NCI-H446 (cell line): ENCODE results near the gene CNTN5.

Source experiments
- DNase-seq, 2 experiments: peaks; one replicate each; lab custom pipeline; 2025; lab: John Stamatoyannopoulos, UW

The CNTN5 gene

DNA sequence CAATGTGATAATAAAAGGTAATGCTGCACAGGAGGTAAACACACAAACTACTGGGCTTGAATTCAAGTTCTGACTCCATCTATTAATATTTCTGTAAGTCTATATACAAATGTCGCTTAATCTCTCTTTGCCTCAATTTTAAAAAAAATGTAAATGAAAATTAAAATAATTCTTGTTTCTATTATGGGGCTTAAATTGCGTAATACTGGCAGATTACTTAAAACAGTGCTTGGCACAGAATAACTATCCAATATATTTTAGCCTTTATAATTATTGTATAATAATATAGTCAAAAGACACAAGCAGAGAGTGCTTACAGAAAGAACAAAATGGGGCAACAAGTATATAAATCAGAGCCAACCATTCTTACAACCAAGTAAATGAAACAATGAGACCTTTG lies 489.1 kb downstream of the CNTN5 start:
- no peak for DNase-seq

DNA sequence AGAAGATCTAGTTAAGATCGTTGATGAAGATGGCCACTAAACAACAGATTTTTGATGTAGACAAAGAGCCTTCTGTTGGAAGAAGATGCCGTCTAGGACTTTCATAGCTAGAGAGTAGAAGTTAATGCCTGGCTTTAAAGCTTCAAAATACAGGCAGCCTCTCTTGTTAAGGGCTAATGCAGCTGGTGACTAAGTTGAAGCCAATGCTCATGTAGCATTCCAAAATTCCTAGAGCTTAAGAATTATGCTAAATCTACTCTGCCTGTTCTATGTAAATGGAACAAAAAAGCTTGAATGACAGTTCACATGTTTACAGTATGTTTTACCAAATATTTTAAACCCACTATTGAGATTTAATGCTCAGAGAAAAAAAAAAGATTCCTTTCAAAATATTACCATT lies 492.6 kb downstream of the CNTN5 start:
- no peak for DNase-seq

DNA sequence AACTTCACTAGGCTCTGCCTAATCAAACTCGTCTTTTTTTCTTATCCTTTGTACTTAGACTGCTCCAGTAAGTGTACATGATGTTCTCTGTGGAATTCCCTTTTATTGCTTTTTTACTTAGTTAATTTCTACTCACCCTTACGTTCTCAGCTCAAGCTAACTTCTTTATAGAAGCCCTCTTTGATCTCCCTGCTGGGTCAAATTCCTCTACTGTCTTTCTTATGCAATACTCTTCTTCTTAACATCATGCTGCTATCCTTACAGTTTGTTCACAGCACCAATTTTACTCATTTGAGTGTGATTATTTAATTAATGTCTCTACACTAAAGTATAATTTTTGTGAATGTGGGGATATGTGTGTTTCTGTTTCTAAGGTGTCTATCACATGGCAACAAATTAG lies 498.3 kb downstream of the CNTN5 start:
- DNase-seq: no peak

DNA sequence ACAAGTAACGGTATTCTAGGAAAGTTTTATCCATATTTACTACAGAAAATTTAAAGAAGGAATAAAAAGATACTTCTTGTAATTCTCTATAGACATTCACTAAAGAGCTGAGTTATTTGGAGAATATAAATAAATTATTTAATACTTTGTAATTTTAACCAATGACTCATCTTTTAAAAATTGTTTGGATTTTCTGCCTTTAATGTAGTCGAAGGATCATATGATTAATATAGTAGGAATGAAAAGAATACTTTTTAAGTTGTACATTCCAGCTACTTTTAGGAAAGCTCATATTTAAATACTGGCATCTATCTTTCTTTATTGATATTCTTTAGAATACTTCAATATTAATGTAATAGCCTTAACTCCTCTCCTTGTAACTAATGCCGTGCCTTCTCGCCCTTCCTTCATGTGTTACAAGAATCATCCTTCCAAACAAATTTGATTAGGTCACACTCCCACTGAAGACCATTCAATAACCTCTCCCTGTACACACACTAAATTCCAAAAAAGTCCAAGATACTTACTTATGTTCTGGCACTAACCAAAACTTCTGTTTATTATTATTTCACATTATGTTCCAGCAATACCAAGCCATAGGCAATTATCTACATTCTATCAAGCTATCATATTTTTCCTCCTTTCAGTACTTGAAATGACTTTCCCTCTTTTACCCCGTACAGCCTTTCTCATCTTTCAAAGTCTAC lies 501.9 kb downstream of the CNTN5 start:
- no peak for DNase-seq

DNA sequence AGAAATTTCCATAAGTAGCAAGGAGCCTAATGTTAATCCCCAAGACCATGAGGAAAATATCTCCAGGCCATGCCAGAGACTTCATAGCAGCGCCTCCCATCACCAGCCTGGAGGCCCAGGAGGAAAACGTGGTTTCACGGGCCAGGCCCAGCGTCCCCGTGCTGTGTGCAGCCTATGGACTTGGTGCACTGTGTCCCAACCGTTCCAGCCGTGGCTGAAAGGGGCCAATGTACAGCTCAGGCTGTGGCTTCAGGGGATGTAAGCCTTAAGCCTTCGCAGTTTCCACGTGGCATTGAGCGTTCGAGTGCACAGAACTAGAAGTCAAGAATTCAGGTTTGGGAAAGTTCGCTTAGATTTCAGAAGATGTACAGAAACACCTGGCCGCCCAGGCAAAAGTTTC lies 510.7 kb downstream of the CNTN5 start:
- no peak for DNase-seq

DNA sequence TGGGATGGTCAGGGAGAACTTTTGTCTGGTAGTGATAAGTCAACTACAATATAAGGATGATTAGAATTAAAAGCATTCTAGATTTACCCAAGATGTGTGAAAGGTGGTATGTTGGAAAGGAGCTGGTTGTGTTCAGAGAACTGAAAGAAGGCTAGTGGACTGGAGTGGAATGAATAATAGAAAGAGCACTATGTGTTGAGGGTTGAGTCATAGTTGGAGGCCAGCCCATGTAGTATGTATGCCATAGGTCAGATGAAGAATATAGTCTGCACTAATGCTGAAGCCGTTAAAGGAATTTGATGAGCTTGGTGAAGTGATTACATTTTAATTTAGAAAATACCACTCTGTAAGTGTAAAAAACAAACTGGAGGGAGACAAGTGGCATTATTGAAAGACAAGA lies 514.1 kb downstream of the CNTN5 start:
- no peak for DNase-seq

DNA sequence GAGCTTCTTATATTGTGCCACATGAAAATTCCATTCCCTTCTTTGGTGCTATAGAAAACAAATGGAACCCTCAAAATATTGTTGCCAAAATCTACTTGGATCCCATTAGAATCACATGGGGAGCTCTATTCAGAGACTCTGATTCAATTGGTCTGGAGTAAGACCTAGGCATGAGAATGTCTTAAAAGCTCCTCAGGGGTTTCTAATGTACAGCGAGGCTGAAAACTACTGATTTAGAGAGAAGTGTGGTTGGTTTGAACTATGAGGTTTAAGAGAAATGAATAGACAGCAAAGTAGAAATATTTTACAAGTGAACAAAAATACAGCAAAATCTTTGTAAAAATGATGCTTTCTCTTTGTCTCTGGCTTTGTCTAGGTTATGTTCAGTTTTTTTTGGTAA lies 514.7 kb downstream of the CNTN5 start:
- DNase-seq: no peak

DNA sequence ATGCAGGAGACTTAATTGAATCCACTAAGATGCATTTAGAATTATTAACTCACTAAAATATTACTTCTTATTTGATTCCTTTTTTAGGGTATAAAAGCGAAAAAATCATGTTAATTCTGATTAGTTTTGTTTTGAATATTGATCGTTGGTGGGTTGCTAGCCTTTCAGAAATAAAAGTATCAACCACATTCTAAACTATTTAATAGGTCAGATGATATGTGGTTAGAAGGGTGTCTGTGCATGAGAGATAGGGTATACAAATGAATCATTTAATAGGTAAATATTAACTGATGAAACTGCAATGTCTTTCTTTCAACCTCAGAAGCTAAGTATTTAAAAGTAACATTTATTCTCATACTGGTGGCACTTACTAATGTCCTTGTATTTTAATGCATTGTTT lies 515.1 kb downstream of the CNTN5 start:
- no peak for DNase-seq

DNA sequence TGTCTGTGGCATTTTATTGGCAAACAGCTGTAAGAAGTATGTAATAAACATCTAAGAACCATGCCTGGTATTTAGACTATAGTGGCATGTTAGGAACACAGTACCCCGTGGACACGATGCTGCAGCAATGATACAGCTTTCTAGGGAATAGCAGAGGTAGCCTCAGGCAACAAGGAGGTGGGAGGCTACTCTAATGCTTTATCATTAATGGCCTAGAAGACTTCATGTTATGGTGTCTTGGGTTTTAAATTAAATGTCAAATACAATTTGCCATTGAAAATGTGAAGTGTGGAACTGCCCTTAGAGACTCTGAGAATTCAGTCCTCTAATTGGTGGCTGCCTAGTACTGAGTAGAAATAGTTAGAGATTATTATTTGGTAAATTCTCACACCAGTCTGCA lies 516.9 kb downstream of the CNTN5 start:
- DNase-seq: no peak

GRCh38 chr11:99545616-99546015 lies 524.9 kb downstream of the CNTN5 start:
- no peak for DNase-seq

DNA sequence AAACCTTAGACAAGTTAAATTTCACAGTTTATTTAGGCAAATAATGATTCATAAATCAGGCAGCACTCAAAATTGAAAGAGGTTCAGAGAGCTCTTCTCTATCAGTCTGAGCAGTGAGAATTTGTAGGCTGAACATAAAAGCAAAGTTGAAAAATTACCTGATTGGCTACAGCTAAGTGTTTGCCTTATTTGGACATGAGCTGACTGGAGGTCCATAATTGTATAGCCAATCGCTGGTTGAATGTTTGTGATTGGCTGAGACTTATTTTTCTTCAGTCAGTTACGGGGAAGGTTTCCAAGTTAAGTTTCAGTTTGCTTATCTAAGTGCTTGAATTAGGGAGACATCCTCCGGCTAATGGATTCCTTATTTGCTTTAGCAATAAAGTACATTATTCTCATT lies 527.5 kb downstream of the CNTN5 start:
- no peak for DNase-seq

GRCh38 chr11:99554232-99554903 lies 533.6 kb downstream of the CNTN5 start:
- no peak for DNase-seq

GRCh38 chr11:99555486-99555885 lies 534.7 kb downstream of the CNTN5 start:
- no peak for DNase-seq

GRCh38 chr11:99565333-99565732 lies 544.6 kb downstream of the CNTN5 start:
- no peak for DNase-seq

DNA sequence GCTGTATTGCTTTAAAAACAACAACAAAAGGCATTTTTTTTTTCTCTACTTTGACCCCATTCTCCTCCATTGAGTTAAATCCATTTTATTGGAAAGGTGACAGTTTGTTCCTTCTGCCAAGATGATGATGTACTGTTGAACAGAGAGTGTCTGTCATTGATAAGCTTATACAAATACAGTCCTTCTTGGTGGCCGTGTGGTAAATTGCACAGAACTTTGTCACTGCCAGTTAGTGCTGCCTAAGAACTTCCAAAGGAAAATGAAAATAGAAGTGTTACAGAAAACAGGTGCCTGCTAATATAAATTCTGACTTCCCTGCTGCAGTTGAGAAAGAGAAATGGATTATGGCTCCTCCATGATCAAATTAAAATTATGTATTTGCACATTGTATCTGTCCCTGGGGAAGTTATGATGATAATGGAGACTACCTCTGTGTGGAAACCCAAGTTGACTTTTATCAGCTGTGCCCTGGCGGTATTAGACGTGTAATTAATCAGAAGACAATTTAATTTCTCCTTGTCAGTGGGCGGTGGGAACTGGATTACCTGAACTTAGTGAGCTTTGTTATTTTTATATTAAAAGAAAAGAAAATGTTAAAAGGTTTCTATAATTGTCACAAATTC lies 546.7 kb downstream of the CNTN5 start:
- no peak for DNase-seq

DNA sequence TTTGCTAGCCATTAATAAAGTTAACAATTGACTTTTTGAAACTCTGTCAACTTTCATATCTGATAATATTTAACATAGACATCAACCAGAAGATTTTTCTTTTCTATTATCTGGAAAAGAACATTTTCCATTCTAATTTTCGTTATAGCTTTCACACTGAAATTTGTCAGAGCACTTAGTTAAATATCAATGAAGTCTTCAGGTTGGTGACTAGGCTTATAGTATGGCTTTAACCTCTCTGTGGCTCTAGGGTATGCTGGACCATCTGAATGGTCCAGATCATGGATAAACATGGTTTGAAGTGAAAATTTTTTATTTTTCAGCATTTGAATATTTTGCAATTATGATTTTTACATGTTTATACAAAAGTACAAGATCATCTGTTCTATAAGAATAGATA lies 548.1 kb downstream of the CNTN5 start:
- DNase-seq: no peak

- no peak for DNase-seq
Measured at GRCh38 chr11:99571094-99571493, 550.3 kb downstream of the CNTN5 start.

DNA sequence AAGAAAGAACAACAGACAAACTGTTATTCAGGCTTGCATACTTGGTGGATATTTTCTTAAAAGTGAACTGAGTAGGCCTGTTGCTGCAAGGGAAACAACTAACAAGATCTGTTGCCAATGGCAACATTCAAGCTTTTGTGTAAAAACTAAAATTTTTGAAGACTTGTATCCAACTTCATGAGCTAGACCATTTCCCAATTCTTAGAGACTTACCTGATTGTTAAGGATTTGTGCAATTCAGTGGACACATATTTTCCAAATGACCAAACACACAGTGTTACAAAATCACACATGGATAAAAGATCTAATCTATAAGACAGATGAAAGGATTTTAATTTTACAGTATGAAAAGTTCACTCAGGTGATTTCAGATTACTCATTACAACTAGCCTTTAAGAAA lies 564.1 kb downstream of the CNTN5 start:
- DNase-seq: no peak

DNA sequence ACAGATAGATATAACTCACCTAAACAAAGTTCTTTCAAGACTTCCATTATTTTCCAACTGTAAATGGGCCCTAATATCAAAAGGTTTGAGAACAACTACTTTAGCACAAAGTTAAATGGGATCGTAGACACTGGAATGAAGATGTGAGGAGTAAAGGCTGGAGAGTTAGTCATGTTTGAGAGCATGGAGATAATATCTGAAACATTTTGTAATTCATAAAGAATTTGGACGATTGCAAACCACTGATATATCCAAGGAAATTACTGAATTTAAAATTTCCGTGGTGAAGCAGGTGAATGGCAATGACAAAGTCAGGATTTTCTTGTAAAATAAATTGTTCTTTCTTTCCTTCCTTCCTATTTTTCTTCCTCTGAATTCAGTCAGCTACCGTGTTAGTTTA lies 564.9 kb downstream of the CNTN5 start:
- no peak for DNase-seq

DNA sequence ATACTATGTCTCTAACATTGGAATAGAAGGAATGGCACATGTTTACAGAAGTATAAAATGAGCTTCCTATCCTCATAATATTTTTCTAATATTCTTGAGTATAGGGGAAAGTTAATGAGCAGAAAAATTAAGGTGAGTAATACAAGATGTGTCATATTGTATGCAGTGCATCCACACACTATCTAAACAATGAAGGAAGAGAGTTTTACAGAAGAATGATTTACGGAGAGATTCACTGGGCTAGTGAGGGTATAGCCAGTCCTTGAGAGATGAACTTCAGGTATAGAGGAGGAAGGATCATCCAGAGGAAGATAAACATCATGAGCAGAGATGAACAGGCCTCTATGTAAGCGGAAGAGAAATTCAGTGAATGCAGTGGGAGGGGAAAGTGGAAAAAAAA lies 569.0 kb downstream of the CNTN5 start:
- DNase-seq: no peak

- no peak for DNase-seq
Measured at GRCh38 chr11:99592266-99592665, 571.5 kb downstream of the CNTN5 start.

DNA sequence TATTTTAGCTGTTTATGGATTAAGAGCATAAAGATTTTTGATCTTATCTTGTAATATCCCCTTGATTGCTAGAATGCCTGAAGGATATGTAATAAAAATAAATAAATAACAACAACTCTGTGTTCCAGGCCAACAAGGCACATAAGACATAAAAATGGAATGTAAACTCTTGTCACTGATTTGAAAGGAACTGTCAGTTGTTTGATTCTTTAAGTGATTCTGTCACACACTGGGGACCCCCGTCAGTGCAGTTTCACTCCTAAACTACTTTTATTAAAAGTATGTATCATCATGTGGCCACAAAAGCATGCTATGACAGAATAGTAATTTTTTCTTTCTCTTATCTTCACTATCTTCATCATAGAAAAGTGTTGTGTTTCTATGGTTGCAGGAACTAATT lies 572.4 kb downstream of the CNTN5 start:
- DNase-seq: no peak

DNA sequence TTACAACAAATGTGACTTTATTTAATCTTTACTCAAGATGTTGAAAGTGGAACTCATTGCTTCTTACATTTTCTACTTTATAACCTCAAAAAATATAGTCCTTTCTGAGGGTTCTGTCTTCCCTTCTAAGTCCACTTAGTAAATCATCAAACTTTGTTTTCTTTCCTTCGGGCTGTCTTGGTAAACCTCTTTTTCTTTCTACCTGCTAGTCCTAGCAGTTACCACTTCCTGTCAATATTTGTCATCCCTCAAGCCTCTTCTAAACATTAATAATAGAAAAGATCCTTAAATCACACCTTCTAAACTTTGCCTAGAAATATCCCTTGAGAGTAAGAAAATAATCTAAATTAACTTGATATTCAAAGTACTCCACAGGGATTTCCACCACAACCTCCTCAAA lies 580.4 kb downstream of the CNTN5 start:
- no peak for DNase-seq

DNA sequence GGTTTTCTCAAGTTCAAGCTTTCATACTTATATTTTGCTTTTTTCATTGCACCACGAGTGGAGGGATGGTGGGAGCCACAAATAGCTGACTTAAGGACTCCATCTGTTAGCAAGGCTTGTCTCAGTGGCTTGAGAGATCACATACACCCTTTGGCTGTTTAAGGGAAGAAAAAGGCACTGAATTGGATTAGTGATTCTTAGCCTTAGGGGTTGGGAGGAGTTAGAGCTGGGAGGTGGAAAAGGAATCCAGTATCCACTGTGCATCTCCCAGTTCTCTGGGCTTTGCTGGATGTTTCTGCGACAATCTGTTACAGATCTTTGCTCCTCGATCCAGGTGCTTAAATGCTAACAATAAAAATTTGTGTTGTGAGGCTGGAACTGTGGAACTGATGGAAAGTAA lies 593.6 kb downstream of the CNTN5 start:
- DNase-seq: no peak
